ENCODE measurements around the gene TRAPPC12. TPM values are rescaled to one million over a fixed set of nuclear protein-coding genes. Genes with fewer than 3 reads are reported as not detected.

TRAPPC12 gene
- polyA plus RNA-seq, 1 donor from 2014 or later, result 76.2 TPM

- no peaks in the 10 kb centered on the region for H3K36me3 ChIP-seq (ENCODE audit: insufficient read depth, low read length)
- H2AFZ ChIP-seq (ENCODE audit: low read depth, low read length), result no peak overlapping the region
- no peaks in the 10 kb centered on the region for H3F3A ChIP-seq (ENCODE audit: insufficient read depth, low read length, poor library complexity, severe bottlenecking)
- H3K9me2 ChIP-seq (ENCODE audit: insufficient read depth, low read length), result no peaks in the 10 kb centered on the region
- no peaks in the 10 kb centered on the region for H3K9me3 ChIP-seq (ENCODE audit: low read length)
- no peaks in the 10 kb centered on the region for H4K20me1 ChIP-seq (ENCODE audit: insufficient read depth)
- no peak overlapping the region for H3K4me3 ChIP-seq (ENCODE audit: low read length)
- no peaks in the 10 kb centered on the region for H3K27me3 ChIP-seq (ENCODE audit: insufficient read depth, low read depth, low read length)
- TF ChIP-seq EP300 (conservative IDR thresholded peaks at IDR 0.05; ENCODE audit: poor library complexity, severe bottlenecking) (no peak), SMC3 (conservative IDR thresholded peaks at IDR 0.05; ENCODE audit: poor library complexity) (no peak), REST (IDR thresholded peaks at IDR 0.05; ENCODE audit: borderline replicate concordance) (no peak), CTCF (IDR thresholded peaks at IDR 0.05; ENCODE audit: poor library complexity, severe bottlenecking) (no peak), RAD21 (conservative IDR thresholded peaks at IDR 0.05) (no peak), MXI1 (conservative IDR thresholded peaks at IDR 0.05; ENCODE audit: poor library complexity, severe bottlenecking) (no peak), EZH2 (IDR thresholded peaks at IDR 0.05; ENCODE audit: borderline replicate concordance, insufficient read depth, low read length, poor library complexity, severe bottlenecking) (no peak), POLR2AphosphoS5 (IDR thresholded peaks at IDR 0.05) (no peak), TAF1 (IDR thresholded peaks at IDR 0.05; ENCODE audit: low read depth) (no peak)
- no peak overlapping the region for H3K9ac ChIP-seq (ENCODE audit: low read length)
- H3K27ac ChIP-seq (ENCODE audit: low read length), result no peak overlapping the region
- H3K4me2 ChIP-seq (ENCODE audit: low read length), result no peak overlapping the region
- H3K79me2 ChIP-seq (replicated peaks; ENCODE audit: insufficient read depth, low read length), result no peaks in the 10 kb centered on the region
Measured at GRCh38 chr2:3488061-3488531, 108.6 kb downstream of the TRAPPC12 start.

GRCh38 chr2:3488855-3489763, 109.6 kb downstream of the TRAPPC12 start:
- no peak overlapping the region for H2AFZ ChIP-seq (ENCODE audit: low read depth, low read length)

More at GRCh38 chr2:3488855-3489763, 109.6 kb downstream of the TRAPPC12 start:
- H3K36me3 ChIP-seq (ENCODE audit: insufficient read depth, low read length), result no peaks in the 10 kb centered on the region
- no peaks in the 10 kb centered on the region for H3K9me2 ChIP-seq (ENCODE audit: insufficient read depth, low read length)
- TF ChIP-seq TAF1 (IDR thresholded peaks at IDR 0.05; ENCODE audit: low read depth) (no peak), RAD21 (conservative IDR thresholded peaks at IDR 0.05) (no peak), MXI1 (conservative IDR thresholded peaks at IDR 0.05; ENCODE audit: poor library complexity, severe bottlenecking) (no peak), SMC3 (conservative IDR thresholded peaks at IDR 0.05; ENCODE audit: poor library complexity) (no peak), EZH2 (IDR thresholded peaks at IDR 0.05; ENCODE audit: borderline replicate concordance, insufficient read depth, low read length, poor library complexity, severe bottlenecking) (no peak), CTCF (IDR thresholded peaks at IDR 0.05; ENCODE audit: poor library complexity, severe bottlenecking) (no peak), EP300 (conservative IDR thresholded peaks at IDR 0.05; ENCODE audit: poor library complexity, severe bottlenecking) (no peak), REST (IDR thresholded peaks at IDR 0.05; ENCODE audit: borderline replicate concordance) (no peak), POLR2AphosphoS5 (IDR thresholded peaks at IDR 0.05) (no peak)
- H3K4me3 ChIP-seq (ENCODE audit: low read length), result no peak overlapping the region
- H3K27me3 ChIP-seq (ENCODE audit: insufficient read depth, low read depth, low read length), result no peaks in the 10 kb centered on the region
- H3K27ac ChIP-seq (ENCODE audit: low read length), result no peak overlapping the region
- no peak overlapping the region for H3K9ac ChIP-seq (ENCODE audit: low read length)
- H3F3A ChIP-seq (ENCODE audit: insufficient read depth, low read length, poor library complexity, severe bottlenecking), result no peaks in the 10 kb centered on the region
- H3K9me3 ChIP-seq (ENCODE audit: low read length), result no peaks in the 10 kb centered on the region
- no peak overlapping the region for H3K4me2 ChIP-seq (ENCODE audit: low read length)
- H4K20me1 ChIP-seq (ENCODE audit: insufficient read depth), result no peaks in the 10 kb centered on the region
- H3K79me2 ChIP-seq (replicated peaks; ENCODE audit: insufficient read depth, low read length), result no peaks in the 10 kb centered on the region
